ENCODE data around the gene SHROOM1.
"Not testable (repeated sequence)": the region's sequence is repeated elsewhere in the genome, so short reads cannot be mapped to it uniquely, and the experiment has no call there.

The SHROOM1 gene

GRCh38 chr5:132823481-132824050 lies 6.9 kb downstream of the SHROOM1 start:
- DNase-seq, result no peak

- no peak for DNase-seq
These were observed 7.6 kb downstream of the SHROOM1 start for GRCh38 chr5:132822650-132823480.

GRCh38 chr5:132821791-132822190 lies 8.7 kb downstream of the SHROOM1 start:
- DNase-seq, result no peak

GRCh38 chr5:132821350-132821749 lies 9.1 kb downstream of the SHROOM1 start:
- no peak for DNase-seq

- DNase-seq, result peak; percentile 89
These were observed 10.2 kb downstream of the SHROOM1 start for GRCh38 chr5:132820162-132820754.

- DNase-seq, result no peak
These were observed 11.0 kb downstream of the SHROOM1 start for GRCh38 chr5:132819468-132819867.

- no peak for DNase-seq
These were observed 13.4 kb downstream of the SHROOM1 start for GRCh38 chr5:132817011-132817410.

GRCh38 chr5:132816554-132816953 lies 13.9 kb downstream of the SHROOM1 start:
- DNase-seq, result no peak

GRCh38 chr5:132816083-132816482 lies 14.4 kb downstream of the SHROOM1 start:
- DNase-seq, result no peak

GRCh38 chr5:132815454-132815853 lies 15.0 kb downstream of the SHROOM1 start:
- no peak for DNase-seq

GRCh38 chr5:132814503-132815294 lies 15.7 kb downstream of the SHROOM1 start:
- no peak for DNase-seq

GRCh38 chr5:132813599-132814502 lies 16.6 kb downstream of the SHROOM1 start:
- peak; percentile 36 for DNase-seq

GRCh38 chr5:132812781-132813598 lies 17.5 kb downstream of the SHROOM1 start, which contains the start of gene SOWAHA:
Gene SOWAHA, plus strand, starts transcription at chr5:132813302. Its CDS starts 320 bp downstream, at chr5:132813622.
- DNase-seq, result peak; percentile 29

- DNase-seq, result no peak
These were observed 18.2 kb downstream of the SHROOM1 start for GRCh38 chr5:132812123-132812765.

GRCh38 chr5:132810605-132811004 lies 19.8 kb downstream of the SHROOM1 start:
- DNase-seq, result no peak

- no peak for DNase-seq
These were observed 21.6 kb downstream of the SHROOM1 start for GRCh38 chr5:132808866-132809265.

- no peak for DNase-seq
These were observed 22.0 kb downstream of the SHROOM1 start for GRCh38 chr5:132808448-132808847.

- DNase-seq, result no peak
These were observed 23.1 kb downstream of the SHROOM1 start for GRCh38 chr5:132807163-132807838.

- not testable (repeated sequence) for DNase-seq
These were observed 23.7 kb downstream of the SHROOM1 start for GRCh38 chr5:132806804-132807162.

- DNase-seq, result not testable (repeated sequence)
These were observed 24.6 kb downstream of the SHROOM1 start for GRCh38 chr5:132805872-132806271.
